Caco-2 (cell line): ENCODE measurements around the gene KIF4A. TPM values are rescaled to one million over a fixed set of nuclear protein-coding genes. Genes with fewer than 3 reads are reported as not detected.

ENCODE experiments used
- BruUV-seq: library from RNA; stranded (reverse); fragments of 400-500 nt; replicated peaks from 2 replicates; lab custom pipeline; 2021; lab: Mats Ljungman, UMichigan
- CTCF ChIA-PET: fragments of 300-600 bp; sonication (Branson Sonifier 250); formaldehyde crosslinking; loops from one replicate; lab custom pipeline; 2022; ENCODE audit warnings: antibody characterized with exemption; lab: Charles Lee
- POLR2A ChIA-PET: fragments of 300-600 bp; sonication (Branson Sonifier 250); formaldehyde crosslinking; loops from one replicate; lab custom pipeline; 2022; ENCODE audit warnings: antibody characterized with exemption; lab: Charles Lee
- DNase-seq, 2 experiments: peaks; one replicate each; pipeline versions ENCODE4 v3.0.0 to v3.0.0-alpha.2; 2020 to 2022
- H3K27me3 ChIP-seq: replicated peaks from 2 replicates; pipeline ENCODE4 v1.6.0; 2011; ENCODE audit warnings: low read length; ENCODE audit not compliant: control insufficient read depth, insufficient read depth
- H3K36me3 ChIP-seq: 2 replicates; pipeline ENCODE4 v1.5.1; 2011; ENCODE audit warnings: low read length; ENCODE audit not compliant: control insufficient read depth, insufficient read depth
- H3K4me1 ChIP-seq: fragments of 250-450 bp; sonication (Bioruptor Pico); 2 replicates; pipeline ENCODE4 v1.5.1; 2020; ENCODE audit warnings: mild to moderate bottlenecking
- H3K4me3 ChIP-seq: 2 replicates; pipeline ENCODE4 v1.5.1; 2011; ENCODE audit warnings: low read depth, mild to moderate bottlenecking, control low read depth, low read length
- H3K9me3 ChIP-seq: fragments of 250-450 bp; sonication (Bioruptor Pico); 2 replicates; pipeline ENCODE4 v1.5.1; 2020; ENCODE audit warnings: mild to moderate bottlenecking, moderate library complexity
- H3K27ac Mint-ChIP-seq: one replicate; pipeline ENCODE4 v1.8.0; 2022; ENCODE audit warnings: mixed read lengths; ENCODE audit not compliant: unreplicated experiment
- H3K27me3 Mint-ChIP-seq: one replicate; pipeline ENCODE4 v1.8.0; 2022; ENCODE audit warnings: mixed read lengths; ENCODE audit not compliant: insufficient read depth, unreplicated experiment
- H3K36me3 Mint-ChIP-seq: one replicate; pipeline ENCODE4 v1.8.0; 2022; ENCODE audit warnings: mild to moderate bottlenecking, mixed read lengths; ENCODE audit not compliant: insufficient read depth, unreplicated experiment
- H3K4me1 Mint-ChIP-seq: one replicate; pipeline ENCODE4 v1.8.0; 2022; ENCODE audit warnings: low read depth, mixed read lengths; ENCODE audit not compliant: unreplicated experiment
- H3K4me3 Mint-ChIP-seq: one replicate; pipeline ENCODE4 v1.8.0; 2022; ENCODE audit warnings: mild to moderate bottlenecking, moderate library complexity, mixed read lengths; ENCODE audit not compliant: unreplicated experiment
- H3K9me3 Mint-ChIP-seq: one replicate; pipeline ENCODE4 v1.8.0; 2022; ENCODE audit warnings: mixed read lengths; ENCODE audit not compliant: unreplicated experiment
- intact Hi-C: fragments of 100-400 bp; cut with micrococcal nuclease; formaldehyde crosslinking; loops from one replicate; pipeline ENCODE4 v1.10.0; 2022; ENCODE audit not compliant: unreplicated experiment
- total RNA-seq: library from RNA; stranded (reverse); gene quantifications from 2 replicates; pipeline ENCODE4 v1.2.3, GENCODE V29; 2022
- TF ChIP-seq, protein P1 (sequence below), 2 experiments: fragments of 200-600 bp in 1 of 2; IDR thresholded peaks; 1 replicate in 1 of 2; 2 replicates in 1 of 2; pipeline versions ENCODE4 v1.5.1 to v1.8.0; 2011 to 2022; ENCODE audit warnings: antibody characterized with exemption in 1 of 2, control low read depth in 1 of 2, inconsistent platforms in 1 of 2, low read depth in 1 of 2, low read length in 1 of 2, mild to moderate bottlenecking in 1 of 2, moderate library complexity in 1 of 2; ENCODE audit not compliant: insufficient read depth in 1 of 2, severe bottlenecking in 1 of 2, unreplicated experiment in 1 of 2

Gene KIF4A
- total RNA-seq, 1 experiment from 2014 or later = 39.6 TPM

DNA sequence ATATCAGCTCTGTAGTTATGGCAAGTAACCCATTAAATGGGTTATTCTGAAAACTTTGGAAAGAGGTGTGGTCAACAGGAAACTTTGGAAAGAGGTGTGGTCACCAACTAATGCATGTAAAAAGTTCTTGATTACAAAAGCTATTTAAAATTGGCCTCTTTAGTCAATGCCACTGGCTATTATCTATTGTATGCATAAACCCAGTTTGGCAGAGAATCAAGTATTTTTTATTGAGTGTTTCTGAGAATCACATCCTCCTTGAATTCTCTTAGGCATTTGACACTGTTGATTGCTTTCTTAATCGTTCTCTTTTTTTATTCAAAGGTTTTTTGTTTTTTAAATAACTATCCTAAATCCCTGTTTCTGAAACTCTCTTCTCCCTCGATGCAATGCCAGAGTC lies 37.4 kb upstream of the KIF4A start:
- Histone ChIP-seq H3K27me3 (no peaks in the 10 kb centered on the region), H3K9me3 (no peaks in the 10 kb centered on the region), H3K4me3 (no peak overlapping the region), H3K4me1 (peaks cover 17% of the 10 kb centered on the region), H3K36me3 (no peaks in the 10 kb centered on the region)
- no peaks in the 10 kb centered on the region for H3K9me3 Mint-ChIP-seq
- ChIA-PET CTCF (no interaction called here), POLR2A (no interaction called here)
- no peaks in the 10 kb centered on the region for H3K27me3 Mint-ChIP-seq
- no TSS peak for BruUV-seq
- no peaks in the 10 kb centered on the region for H3K36me3 Mint-ChIP-seq
- no peak overlapping the region for H3K27ac Mint-ChIP-seq
- H3K4me1 Mint-ChIP-seq = peaks cover 32% of the 10 kb centered on the region
- DNase-seq = no peak
- no peak overlapping the region for H3K4me3 Mint-ChIP-seq
- intact Hi-C loops = no loop called here
- TF ChIP-seq, protein P1, sequence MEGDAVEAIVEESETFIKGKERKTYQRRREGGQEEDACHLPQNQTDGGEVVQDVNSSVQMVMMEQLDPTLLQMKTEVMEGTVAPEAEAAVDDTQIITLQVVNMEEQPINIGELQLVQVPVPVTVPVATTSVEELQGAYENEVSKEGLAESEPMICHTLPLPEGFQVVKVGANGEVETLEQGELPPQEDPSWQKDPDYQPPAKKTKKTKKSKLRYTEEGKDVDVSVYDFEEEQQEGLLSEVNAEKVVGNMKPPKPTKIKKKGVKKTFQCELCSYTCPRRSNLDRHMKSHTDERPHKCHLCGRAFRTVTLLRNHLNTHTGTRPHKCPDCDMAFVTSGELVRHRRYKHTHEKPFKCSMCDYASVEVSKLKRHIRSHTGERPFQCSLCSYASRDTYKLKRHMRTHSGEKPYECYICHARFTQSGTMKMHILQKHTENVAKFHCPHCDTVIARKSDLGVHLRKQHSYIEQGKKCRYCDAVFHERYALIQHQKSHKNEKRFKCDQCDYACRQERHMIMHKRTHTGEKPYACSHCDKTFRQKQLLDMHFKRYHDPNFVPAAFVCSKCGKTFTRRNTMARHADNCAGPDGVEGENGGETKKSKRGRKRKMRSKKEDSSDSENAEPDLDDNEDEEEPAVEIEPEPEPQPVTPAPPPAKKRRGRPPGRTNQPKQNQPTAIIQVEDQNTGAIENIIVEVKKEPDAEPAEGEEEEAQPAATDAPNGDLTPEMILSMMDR (IDR thresholded peaks at IDR 0.05; ENCODE audit: insufficient read depth in 1 of 2, low read depth in 1 of 2, low read length in 1 of 2, severe bottlenecking in 1 of 2, unreplicated experiment in 1 of 2) = no peak

DNA sequence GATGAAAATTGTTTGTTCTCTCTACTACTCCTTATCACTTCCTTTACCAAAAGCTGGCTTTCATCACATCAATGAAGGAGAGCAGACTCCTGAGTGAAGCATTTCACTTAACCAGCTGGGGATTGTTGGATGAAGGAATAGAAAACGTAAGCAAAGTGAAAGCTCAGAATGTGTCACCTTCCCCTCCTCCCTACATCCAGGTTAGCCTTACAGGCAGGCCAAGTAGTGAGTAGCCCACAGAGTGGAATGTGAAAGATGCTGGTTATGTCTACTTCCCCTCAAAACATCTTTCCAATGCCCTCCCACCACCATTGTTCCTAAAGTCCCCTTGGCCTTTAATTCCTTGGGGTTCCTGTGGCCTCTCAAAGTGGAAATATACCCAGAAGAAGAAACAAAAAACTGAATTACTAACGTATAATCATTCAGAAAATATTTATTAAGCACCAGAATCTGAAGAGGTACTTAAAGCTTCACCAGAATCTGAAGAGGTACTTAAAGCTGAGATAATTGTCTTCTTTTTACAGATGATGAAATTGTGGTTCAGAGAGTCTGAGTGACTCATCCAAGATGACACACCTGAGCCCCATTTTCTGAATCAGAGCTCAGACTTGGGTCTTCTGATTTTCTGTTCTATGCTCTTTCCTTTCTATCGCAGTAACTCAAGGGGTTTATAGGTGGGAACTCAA lies 36.4 kb upstream of the KIF4A start:
- no peaks in the 10 kb centered on the region for H3K9me3 ChIP-seq
- H3K27me3 Mint-ChIP-seq = no peaks in the 10 kb centered on the region
- H3K27me3 ChIP-seq = no peaks in the 10 kb centered on the region
- no TSS peak for BruUV-seq
- no peaks in the 10 kb centered on the region for H3K36me3 Mint-ChIP-seq
- POLR2A ChIA-PET = interaction anchor here (0.5 kb wide), 1 partner anchor 1588 kb away, joined by 3 read pairs; no protein-coding TSS in a partner anchor
- no peak overlapping the region for H3K27ac Mint-ChIP-seq
- peaks cover 32% of the 10 kb centered on the region for H3K4me1 Mint-ChIP-seq
- peaks cover 17% of the 10 kb centered on the region for H3K4me1 ChIP-seq
- CTCF ChIA-PET = no interaction called here
- H3K36me3 ChIP-seq = no peaks in the 10 kb centered on the region
- H3K9me3 Mint-ChIP-seq = no peaks in the 10 kb centered on the region
- no peak overlapping the region for H3K4me3 ChIP-seq
- TF ChIP-seq, protein P1 (IDR thresholded peaks at IDR 0.05; ENCODE audit: insufficient read depth in 1 of 2, low read depth in 1 of 2, low read length in 1 of 2, severe bottlenecking in 1 of 2, unreplicated experiment in 1 of 2) = no peak
- no peak overlapping the region for H3K4me3 Mint-ChIP-seq
- DNase-seq = no peak
- intact Hi-C loops = no loop called here

DNA sequence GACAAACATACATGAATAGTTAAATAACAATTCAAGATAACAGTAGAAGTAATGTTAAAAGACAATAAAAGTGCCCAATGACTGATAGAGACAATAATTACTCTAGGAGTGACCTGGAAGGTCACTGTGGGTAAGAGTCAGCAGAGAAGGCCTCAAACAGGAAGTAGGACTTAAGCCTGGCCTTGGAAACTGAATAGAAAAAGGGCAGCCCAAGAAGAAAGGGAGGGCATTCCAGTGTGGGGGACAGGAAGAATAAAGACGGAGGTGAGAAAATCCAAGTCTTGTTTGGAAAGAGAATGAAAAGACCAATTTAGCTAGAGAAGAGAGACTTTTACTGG lies 35.9 kb upstream of the KIF4A start:
- Histone ChIP-seq H3K4me3 (no peak overlapping the region), H3K9me3 (no peaks in the 10 kb centered on the region), H3K27me3 (no peaks in the 10 kb centered on the region), H3K36me3 (no peaks in the 10 kb centered on the region), H3K4me1 (peaks cover 17% of the 10 kb centered on the region)
- CTCF ChIA-PET = no interaction called here
- no peak for DNase-seq
- TF ChIP-seq, protein P1 (IDR thresholded peaks at IDR 0.05; ENCODE audit: insufficient read depth in 1 of 2, low read depth in 1 of 2, low read length in 1 of 2, severe bottlenecking in 1 of 2, unreplicated experiment in 1 of 2) = no peak
- no TSS peak for BruUV-seq
- Mint-ChIP-seq H3K9me3 (no peaks in the 10 kb centered on the region), H3K4me1 (peaks cover 32% of the 10 kb centered on the region), H3K36me3 (no peaks in the 10 kb centered on the region), H3K27ac (no peak overlapping the region), H3K4me3 (no peak overlapping the region), H3K27me3 (no peaks in the 10 kb centered on the region)
- POLR2A ChIA-PET = no interaction called here
- intact Hi-C loops = no loop called here
